Measurements from ENCODE around the gene MEGF11. TPM values are rescaled to one million over a fixed set of nuclear protein-coding genes. Genes with fewer than 3 reads are reported as not detected.

Gene MEGF11
- total RNA-seq, 6 experiments from 2014 or later: not detected

- no peak for DNase-seq
- Histone ChIP-seq H3K4me3 (no peak overlapping the region), H3K36me3 (no peaks in the 10 kb centered on the region), H3K27ac (no peak overlapping the region), H3K9me3 (no peaks in the 10 kb centered on the region), H3K4me1 (no peaks in the 10 kb centered on the region), H3K27me3 (no peaks in the 10 kb centered on the region)
- intact Hi-C loops (cut with DNase I): no loop called here
- 68% methylated on average over 3 of the region's 14 CpGs for WGBS (ENCODE audit: insufficient coverage, low coverage, low lambda C conversion rate, missing lambda C conversion rate)
- peak in 1 of 4 donors; percentile 12 for ATAC-seq
- TF ChIP-seq, protein P1, sequence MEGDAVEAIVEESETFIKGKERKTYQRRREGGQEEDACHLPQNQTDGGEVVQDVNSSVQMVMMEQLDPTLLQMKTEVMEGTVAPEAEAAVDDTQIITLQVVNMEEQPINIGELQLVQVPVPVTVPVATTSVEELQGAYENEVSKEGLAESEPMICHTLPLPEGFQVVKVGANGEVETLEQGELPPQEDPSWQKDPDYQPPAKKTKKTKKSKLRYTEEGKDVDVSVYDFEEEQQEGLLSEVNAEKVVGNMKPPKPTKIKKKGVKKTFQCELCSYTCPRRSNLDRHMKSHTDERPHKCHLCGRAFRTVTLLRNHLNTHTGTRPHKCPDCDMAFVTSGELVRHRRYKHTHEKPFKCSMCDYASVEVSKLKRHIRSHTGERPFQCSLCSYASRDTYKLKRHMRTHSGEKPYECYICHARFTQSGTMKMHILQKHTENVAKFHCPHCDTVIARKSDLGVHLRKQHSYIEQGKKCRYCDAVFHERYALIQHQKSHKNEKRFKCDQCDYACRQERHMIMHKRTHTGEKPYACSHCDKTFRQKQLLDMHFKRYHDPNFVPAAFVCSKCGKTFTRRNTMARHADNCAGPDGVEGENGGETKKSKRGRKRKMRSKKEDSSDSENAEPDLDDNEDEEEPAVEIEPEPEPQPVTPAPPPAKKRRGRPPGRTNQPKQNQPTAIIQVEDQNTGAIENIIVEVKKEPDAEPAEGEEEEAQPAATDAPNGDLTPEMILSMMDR (IDR thresholded peaks at IDR 0.05): no peak
- no peak for TF ChIP-seq POLR2A (IDR thresholded peaks at IDR 0.05)
These were observed 288.6 kb downstream of the MEGF11 start for GRCh38 chr15:65964792-65965433.

DNA sequence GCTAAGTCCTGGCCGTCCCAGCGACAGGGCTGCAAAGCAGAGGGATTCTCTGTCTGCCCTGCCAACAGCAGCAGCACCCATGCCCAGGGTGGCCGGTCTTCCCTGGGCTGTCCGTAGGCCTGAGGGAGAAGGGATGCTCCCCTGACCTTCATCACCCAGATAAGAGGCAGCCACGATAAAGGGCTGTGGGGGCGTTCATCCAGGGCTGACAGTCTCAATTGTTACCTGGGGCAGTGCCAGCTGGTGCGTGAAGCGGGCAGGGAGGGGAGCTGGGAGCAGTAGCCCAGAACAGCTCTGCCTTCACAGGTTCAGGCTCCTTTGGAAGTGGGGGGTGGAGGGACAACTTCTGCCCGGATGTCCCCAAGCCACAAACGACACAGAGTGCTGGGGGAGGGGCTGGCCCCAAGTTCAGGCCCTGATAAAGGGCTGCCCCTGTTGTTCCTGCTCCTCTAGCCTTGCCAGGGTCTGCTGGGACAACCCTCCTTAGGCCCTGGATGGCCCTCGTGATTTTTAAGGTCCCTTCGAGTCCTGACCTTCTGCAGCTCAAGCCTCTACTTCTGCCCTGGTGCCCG lies 289.6 kb downstream of the MEGF11 start:
- DNase-seq: no peak
- WGBS (ENCODE audit: insufficient coverage, low coverage, low lambda C conversion rate, missing lambda C conversion rate): 10% methylated on average over 2 of the region's 13 CpGs
- TF ChIP-seq, protein P1 (IDR thresholded peaks at IDR 0.05): no peak
- no peak for TF ChIP-seq POLR2A (IDR thresholded peaks at IDR 0.05)
- no peak overlapping the region for H3K27ac ChIP-seq
- H3K4me1 ChIP-seq: no peaks in the 10 kb centered on the region
- intact Hi-C loops (cut with DNase I): no loop called here
- H3K4me3 ChIP-seq: no peak overlapping the region
- H3K9me3 ChIP-seq: no peaks in the 10 kb centered on the region
- H3K27me3 ChIP-seq: no peaks in the 10 kb centered on the region
- H3K36me3 ChIP-seq: no peaks in the 10 kb centered on the region
- ATAC-seq: no peak

DNA sequence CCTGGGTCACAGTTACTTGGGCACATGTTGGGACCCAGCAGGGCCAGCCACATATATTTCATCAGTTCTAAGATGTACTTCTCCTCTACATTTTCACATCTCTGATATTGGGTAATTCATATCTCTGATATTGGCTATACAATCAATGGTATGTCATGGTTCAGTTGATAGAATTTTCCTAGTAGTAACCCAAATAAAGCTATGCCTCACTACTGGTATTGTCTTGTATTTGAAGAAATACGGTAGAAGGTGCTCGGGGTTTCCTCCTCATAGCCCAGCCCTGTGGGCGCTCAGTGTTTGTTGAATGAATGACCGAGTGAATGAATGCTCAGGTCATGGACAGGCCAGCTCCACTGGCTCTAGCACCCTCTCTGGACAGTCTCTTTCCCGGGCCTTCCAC lies 290.2 kb downstream of the MEGF11 start:
- ATAC-seq: no peak

GRCh38 chr15:65962187-65962586 lies 291.4 kb downstream of the MEGF11 start:
- Histone ChIP-seq H3K4me1 (no peaks in the 10 kb centered on the region), H3K36me3 (no peaks in the 10 kb centered on the region), H3K27ac (no peak overlapping the region), H3K9me3 (no peaks in the 10 kb centered on the region), H3K27me3 (no peaks in the 10 kb centered on the region), H3K4me3 (no peak overlapping the region)
- 34% methylated on average over 3 of the region's 3 CpGs for WGBS (ENCODE audit: insufficient coverage, low coverage, low lambda C conversion rate, missing lambda C conversion rate)
- intact Hi-C loops (cut with DNase I): no loop called here
- DNase-seq (no peak), ATAC-seq (no peak)
- no peak for TF ChIP-seq POLR2A (IDR thresholded peaks at IDR 0.05)
- TF ChIP-seq, protein P1 (IDR thresholded peaks at IDR 0.05): peak in 1 of 4 donors; percentile 20

More for the DNA sequence above, 290.2 kb downstream of the MEGF11 start:
- no peak for DNase-seq
- H3K4me1 ChIP-seq: no peaks in the 10 kb centered on the region
- H3K9me3 ChIP-seq: no peaks in the 10 kb centered on the region
- no peak overlapping the region for H3K4me3 ChIP-seq
- H3K27ac ChIP-seq: no peak overlapping the region
- intact Hi-C loops (cut with DNase I): no loop called here
- H3K27me3 ChIP-seq: no peaks in the 10 kb centered on the region
- H3K36me3 ChIP-seq: no peaks in the 10 kb centered on the region
- WGBS (ENCODE audit: insufficient coverage, low coverage, low lambda C conversion rate, missing lambda C conversion rate): 48% methylated on average over 2 of the region's 5 CpGs
- TF ChIP-seq, protein P1 (IDR thresholded peaks at IDR 0.05): no peak
- TF ChIP-seq POLR2A (IDR thresholded peaks at IDR 0.05): no peak

Measured in right lobe of liver (tissue), 6 donors.